HG02938 (cell line): ENCODE data around the gene ZKSCAN5.
"Not testable (repeated sequence)": the region's sequence is repeated elsewhere in the genome, so short reads cannot be mapped to it uniquely, and the experiment has no call there.

Source experiments
- ATAC-seq: cut with Tn5 transposase; IDR thresholded peaks from one replicate; pipeline ENCODE4 v1.9.1; 2021; ENCODE audit warnings: mild to moderate bottlenecking, moderate library complexity; ENCODE audit not compliant: unreplicated experiment

Gene ZKSCAN5

GRCh38 chr7:99580778-99581332 is 76.4 kb downstream of the ZKSCAN5 start:
- not testable (repeated sequence) for ATAC-seq
